Esophagus squamous epithelium (tissue), 4 donors: ENCODE data around the gene PPP2R2C.

ENCODE experiments used
- POLR2A ChIP-seq, 4 donors: fragments of 450-650 bp; IDR thresholded peaks; one replicate each; pipeline ENCODE4 v1.6.1; 2017; ENCODE audit warnings: antibody characterized with exemption in 4 of 4, mild to moderate bottlenecking in 4 of 4, moderate library complexity in 3 of 4
- TF ChIP-seq, protein P1 (sequence below), 6 experiments: fragments of 450-650 bp in 4 of 6; fragments of 200-600 bp in 2 of 6; sonication (generic) in 2 of 6; IDR thresholded peaks; one replicate each; pipeline ENCODE4 v1.5.1; 2016 to 2019; ENCODE audit warnings: antibody characterized with exemption in 6 of 6, mild to moderate bottlenecking in 4 of 6, moderate library complexity in 4 of 6

DNA sequence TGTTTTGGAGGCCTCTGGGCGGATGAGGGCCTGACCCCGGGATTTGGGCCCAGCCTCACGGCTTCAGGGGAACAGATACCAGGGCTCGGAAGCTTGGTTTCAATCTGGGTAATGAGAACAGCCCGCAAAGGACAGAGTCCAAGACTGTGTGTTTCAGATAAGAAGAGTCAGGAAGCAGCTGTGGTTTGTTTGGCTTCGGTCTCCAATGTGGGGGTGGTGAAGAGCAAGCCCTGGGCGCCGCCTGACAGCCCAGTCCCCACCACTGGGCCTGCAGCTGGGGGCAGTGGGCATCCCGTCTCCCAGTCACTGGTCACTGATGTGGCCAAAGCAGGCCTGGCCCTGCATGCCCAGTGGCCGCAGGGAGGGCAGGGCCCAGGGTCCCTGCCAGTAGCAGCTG lies 193.6 kb downstream of the PPP2R2C start:
- TF ChIP-seq, protein P1, sequence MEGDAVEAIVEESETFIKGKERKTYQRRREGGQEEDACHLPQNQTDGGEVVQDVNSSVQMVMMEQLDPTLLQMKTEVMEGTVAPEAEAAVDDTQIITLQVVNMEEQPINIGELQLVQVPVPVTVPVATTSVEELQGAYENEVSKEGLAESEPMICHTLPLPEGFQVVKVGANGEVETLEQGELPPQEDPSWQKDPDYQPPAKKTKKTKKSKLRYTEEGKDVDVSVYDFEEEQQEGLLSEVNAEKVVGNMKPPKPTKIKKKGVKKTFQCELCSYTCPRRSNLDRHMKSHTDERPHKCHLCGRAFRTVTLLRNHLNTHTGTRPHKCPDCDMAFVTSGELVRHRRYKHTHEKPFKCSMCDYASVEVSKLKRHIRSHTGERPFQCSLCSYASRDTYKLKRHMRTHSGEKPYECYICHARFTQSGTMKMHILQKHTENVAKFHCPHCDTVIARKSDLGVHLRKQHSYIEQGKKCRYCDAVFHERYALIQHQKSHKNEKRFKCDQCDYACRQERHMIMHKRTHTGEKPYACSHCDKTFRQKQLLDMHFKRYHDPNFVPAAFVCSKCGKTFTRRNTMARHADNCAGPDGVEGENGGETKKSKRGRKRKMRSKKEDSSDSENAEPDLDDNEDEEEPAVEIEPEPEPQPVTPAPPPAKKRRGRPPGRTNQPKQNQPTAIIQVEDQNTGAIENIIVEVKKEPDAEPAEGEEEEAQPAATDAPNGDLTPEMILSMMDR (IDR thresholded peaks at IDR 0.05), result no peak
- no peak for TF ChIP-seq POLR2A (IDR thresholded peaks at IDR 0.05)
